C4-2B (cell line): ENCODE measurements around the gene DCUN1D5.

Source experiments
- ZFX ChIP-seq: fragments of 450-650 bp; IDR thresholded peaks from 2 replicates; pipeline ENCODE4 v1.6.1; 2017
- TF ChIP-seq, protein P1 (sequence below): fragments of 450-650 bp; conservative IDR thresholded peaks from 2 replicates; pipeline ENCODE4 v1.5.1; 2017; ENCODE audit warnings: mild to moderate bottlenecking

DNA sequence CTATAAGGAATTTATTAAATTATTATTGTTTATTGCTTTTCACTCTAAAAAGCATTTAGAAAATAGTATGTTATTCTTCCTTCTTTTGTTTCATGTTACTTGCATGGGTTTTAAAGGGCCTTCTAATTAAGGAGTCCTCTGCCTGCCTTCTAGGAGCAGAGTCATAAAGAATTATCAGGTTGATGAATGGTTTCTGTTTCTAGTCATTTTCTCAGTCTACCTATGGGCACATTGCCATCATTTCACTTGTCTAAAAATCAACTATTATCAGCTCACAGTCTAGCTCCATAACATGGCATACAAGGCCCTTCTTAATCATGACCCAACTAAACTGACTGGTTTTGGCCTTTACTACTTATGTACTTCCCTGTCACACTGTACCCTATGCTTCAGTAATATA lies 33.5 kb upstream of the DCUN1D5 start:
- TF ChIP-seq, protein P1, sequence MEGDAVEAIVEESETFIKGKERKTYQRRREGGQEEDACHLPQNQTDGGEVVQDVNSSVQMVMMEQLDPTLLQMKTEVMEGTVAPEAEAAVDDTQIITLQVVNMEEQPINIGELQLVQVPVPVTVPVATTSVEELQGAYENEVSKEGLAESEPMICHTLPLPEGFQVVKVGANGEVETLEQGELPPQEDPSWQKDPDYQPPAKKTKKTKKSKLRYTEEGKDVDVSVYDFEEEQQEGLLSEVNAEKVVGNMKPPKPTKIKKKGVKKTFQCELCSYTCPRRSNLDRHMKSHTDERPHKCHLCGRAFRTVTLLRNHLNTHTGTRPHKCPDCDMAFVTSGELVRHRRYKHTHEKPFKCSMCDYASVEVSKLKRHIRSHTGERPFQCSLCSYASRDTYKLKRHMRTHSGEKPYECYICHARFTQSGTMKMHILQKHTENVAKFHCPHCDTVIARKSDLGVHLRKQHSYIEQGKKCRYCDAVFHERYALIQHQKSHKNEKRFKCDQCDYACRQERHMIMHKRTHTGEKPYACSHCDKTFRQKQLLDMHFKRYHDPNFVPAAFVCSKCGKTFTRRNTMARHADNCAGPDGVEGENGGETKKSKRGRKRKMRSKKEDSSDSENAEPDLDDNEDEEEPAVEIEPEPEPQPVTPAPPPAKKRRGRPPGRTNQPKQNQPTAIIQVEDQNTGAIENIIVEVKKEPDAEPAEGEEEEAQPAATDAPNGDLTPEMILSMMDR: no peak
- no peak for TF ChIP-seq ZFX
